ENCODE measurements around the gene TRIM54. TPM values are rescaled to one million over a fixed set of nuclear protein-coding genes. Genes with fewer than 3 reads are reported as not detected.

TRIM54 gene
- total RNA-seq, 1 experiment from 2014 or later = 0.51 TPM

GRCh38 chr2:27281442-27281841 lies 787 bp upstream of the TRIM54 start:
- Histone ChIP-seq H3K27me3 (ENCODE audit: low read length) (no peaks in the 10 kb centered on the region), H3K9ac (ENCODE audit: low read length) (no peak overlapping the region), H3K4me3 (ENCODE audit: low read length) (no peak overlapping the region), H3K36me3 (ENCODE audit: low read depth, low read length) (no peaks in the 10 kb centered on the region), H3F3A (ENCODE audit: low read length, unreplicated experiment) (no peaks in the 10 kb centered on the region), H3K27ac (ENCODE audit: low read length) (no peak overlapping the region), H3K79me2 (ENCODE audit: low read length) (no peaks in the 10 kb centered on the region), H4K20me1 (ENCODE audit: low read length) (no peaks in the 10 kb centered on the region), H2AFZ (ENCODE audit: low read length) (no peak overlapping the region), H3K9me2 (replicated peaks; ENCODE audit: low read length) (no peaks in the 10 kb centered on the region), H3K4me2 (ENCODE audit: low read length) (no peak overlapping the region), H3K9me3 (ENCODE audit: low read length) (no peaks in the 10 kb centered on the region), H3K4me1 (ENCODE audit: insufficient read depth, low read length) (peaks cover 20% of the 10 kb centered on the region)
- TF ChIP-seq EZH2 (IDR thresholded peaks at IDR 0.05; ENCODE audit: low read length, unreplicated experiment) (no peak), EZH2phosphoT487 (IDR thresholded peaks at IDR 0.05; ENCODE audit: borderline replicate concordance, low read length) (no peak)
- TF ChIP-seq, protein P1, sequence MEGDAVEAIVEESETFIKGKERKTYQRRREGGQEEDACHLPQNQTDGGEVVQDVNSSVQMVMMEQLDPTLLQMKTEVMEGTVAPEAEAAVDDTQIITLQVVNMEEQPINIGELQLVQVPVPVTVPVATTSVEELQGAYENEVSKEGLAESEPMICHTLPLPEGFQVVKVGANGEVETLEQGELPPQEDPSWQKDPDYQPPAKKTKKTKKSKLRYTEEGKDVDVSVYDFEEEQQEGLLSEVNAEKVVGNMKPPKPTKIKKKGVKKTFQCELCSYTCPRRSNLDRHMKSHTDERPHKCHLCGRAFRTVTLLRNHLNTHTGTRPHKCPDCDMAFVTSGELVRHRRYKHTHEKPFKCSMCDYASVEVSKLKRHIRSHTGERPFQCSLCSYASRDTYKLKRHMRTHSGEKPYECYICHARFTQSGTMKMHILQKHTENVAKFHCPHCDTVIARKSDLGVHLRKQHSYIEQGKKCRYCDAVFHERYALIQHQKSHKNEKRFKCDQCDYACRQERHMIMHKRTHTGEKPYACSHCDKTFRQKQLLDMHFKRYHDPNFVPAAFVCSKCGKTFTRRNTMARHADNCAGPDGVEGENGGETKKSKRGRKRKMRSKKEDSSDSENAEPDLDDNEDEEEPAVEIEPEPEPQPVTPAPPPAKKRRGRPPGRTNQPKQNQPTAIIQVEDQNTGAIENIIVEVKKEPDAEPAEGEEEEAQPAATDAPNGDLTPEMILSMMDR (conservative IDR thresholded peaks at IDR 0.05; ENCODE audit: low read depth, low read length) = no peak
- no peak for ATAC-seq
- DNase-seq = no peak
- ChIA-PET CTCF (no interaction called here), POLR2A (ENCODE audit: unreplicated experiment) (no interaction called here)
- no TSS peak for BruUV-seq (replicated peaks)
- intact Hi-C loops (cut with micrococcal nuclease) = loop anchor here (5.0 kb wide), 1 partner anchor 69 kb away; the partner anchor contains the start of genes ATRAID and SLC5A6

GRCh38 chr2:27282892-27283291 lies 663 bp downstream of the TRIM54 start:
- CTCF ChIA-PET = interaction anchor here (0.5 kb wide), 1 partner anchor 15 kb away, joined by 3 read pairs; no protein-coding TSS in a partner anchor
- H2AFZ ChIP-seq (ENCODE audit: low read length) = peak overlapping the region; percentile 59
- no peak overlapping the region for H3K9ac ChIP-seq (ENCODE audit: low read length)

DNA sequence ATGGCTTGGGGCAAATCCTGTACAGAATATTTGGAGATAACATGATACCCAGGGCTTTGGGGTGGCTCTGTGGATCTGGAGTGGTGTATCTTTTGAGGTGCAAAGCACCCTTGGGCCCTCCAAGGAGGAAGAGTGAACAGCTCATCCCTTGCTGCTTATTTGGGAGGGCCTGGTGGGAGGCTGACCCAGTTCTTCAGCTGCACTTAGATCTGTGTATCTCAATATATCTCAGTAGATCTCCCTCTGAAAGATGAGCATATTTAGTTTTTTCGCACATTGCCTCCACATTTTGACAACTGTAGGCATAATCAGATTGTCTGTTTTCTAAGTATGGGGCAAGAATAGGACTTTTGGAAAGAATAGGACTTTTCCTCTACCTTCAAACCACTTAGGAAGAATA lies 2.8 kb downstream of the TRIM54 start:
- no peak overlapping the region for H3K27ac ChIP-seq (ENCODE audit: low read length)
- ChIA-PET POLR2A (ENCODE audit: unreplicated experiment) (no interaction called here), CTCF (no interaction called here)
- H4K20me1 ChIP-seq (ENCODE audit: low read length) = no peaks in the 10 kb centered on the region
- no peaks in the 10 kb centered on the region for H3K79me2 ChIP-seq (ENCODE audit: low read length)
- H3K36me3 ChIP-seq (ENCODE audit: low read depth, low read length) = no peaks in the 10 kb centered on the region
- no peak for DNase-seq
- no TSS peak for BruUV-seq (replicated peaks)
- no peaks in the 10 kb centered on the region for H3K9me3 ChIP-seq (ENCODE audit: low read length)
- peaks cover 20% of the 10 kb centered on the region for H3K4me1 ChIP-seq (ENCODE audit: insufficient read depth, low read length)
- intact Hi-C loops (cut with micrococcal nuclease) = loop anchor here (5.0 kb wide), 1 partner anchor 73 kb away; the partner anchor contains the start of genes ATRAID and SLC5A6
- H3F3A ChIP-seq (ENCODE audit: low read length, unreplicated experiment) = no peaks in the 10 kb centered on the region
- no peak overlapping the region for H3K4me3 ChIP-seq (ENCODE audit: low read length)
- H2AFZ ChIP-seq (ENCODE audit: low read length) = no peak overlapping the region
- H3K4me2 ChIP-seq (ENCODE audit: low read length) = no peak overlapping the region
- TF ChIP-seq EZH2 (IDR thresholded peaks at IDR 0.05; ENCODE audit: low read length, unreplicated experiment) = no peak
- TF ChIP-seq, protein P1 (conservative IDR thresholded peaks at IDR 0.05; ENCODE audit: low read depth, low read length) = no peak
- TF ChIP-seq EZH2phosphoT487 (IDR thresholded peaks at IDR 0.05; ENCODE audit: borderline replicate concordance, low read length) = no peak
- no peak overlapping the region for H3K9ac ChIP-seq (ENCODE audit: low read length)
- no peaks in the 10 kb centered on the region for H3K27me3 ChIP-seq (ENCODE audit: low read length)
- H3K9me2 ChIP-seq (replicated peaks; ENCODE audit: low read length) = no peaks in the 10 kb centered on the region
- no peak for ATAC-seq

More at GRCh38 chr2:27282892-27283291, 663 bp downstream of the TRIM54 start:
- Histone ChIP-seq H3F3A (ENCODE audit: low read length, unreplicated experiment) (no peaks in the 10 kb centered on the region), H3K4me2 (ENCODE audit: low read length) (peak overlapping the region; percentile 32), H3K79me2 (ENCODE audit: low read length) (no peaks in the 10 kb centered on the region), H3K9me2 (replicated peaks; ENCODE audit: low read length) (no peaks in the 10 kb centered on the region), H4K20me1 (ENCODE audit: low read length) (no peaks in the 10 kb centered on the region), H3K27ac (ENCODE audit: low read length) (0 out of 2 replicates have a peak overlapping the region, but pooled peaks have one; percentile 29), H3K9me3 (ENCODE audit: low read length) (no peaks in the 10 kb centered on the region), H3K4me3 (ENCODE audit: low read length) (no peak overlapping the region), H3K36me3 (ENCODE audit: low read depth, low read length) (no peaks in the 10 kb centered on the region), H3K4me1 (ENCODE audit: insufficient read depth, low read length) (peaks cover 20% of the 10 kb centered on the region), H3K27me3 (ENCODE audit: low read length) (no peaks in the 10 kb centered on the region)
- TF ChIP-seq, protein P1 (conservative IDR thresholded peaks at IDR 0.05; ENCODE audit: low read depth, low read length) = no peak
- TF ChIP-seq EZH2phosphoT487 (IDR thresholded peaks at IDR 0.05; ENCODE audit: borderline replicate concordance, low read length) = no peak
- TF ChIP-seq EZH2 (IDR thresholded peaks at IDR 0.05; ENCODE audit: low read length, unreplicated experiment) = no peak
- DNase-seq = peak; percentile 53
- no TSS peak for BruUV-seq (replicated peaks)
- ATAC-seq = peak; percentile 70
- intact Hi-C loops (cut with micrococcal nuclease) = loop anchor here (5.0 kb wide), 1 partner anchor 71 kb away; the partner anchor contains the start of genes ATRAID and SLC5A6
- POLR2A ChIA-PET (ENCODE audit: unreplicated experiment) = interaction anchor here (0.6 kb wide), 1 partner anchor 20 kb away, joined by 5 read pairs; no protein-coding TSS in a partner anchor

All from PC-3 (cell line).